Loucy (cell line): Measurements from ENCODE around the gene ARHGAP32.
"Not testable (repeated sequence)": the region's sequence is repeated elsewhere in the genome, so short reads cannot be mapped to it uniquely, and the experiment has no call there.

Experiments used
- H2AFZ ChIP-seq: fragments of 200-600 bp; sonication (generic); 2 replicates; pipeline ENCODE4 v1.6.0; 2016; ENCODE audit warnings: antibody characterized with exemption, mild to moderate bottlenecking, low read length, moderate library complexity
- H3F3A ChIP-seq: fragments of 200-600 bp; 2 replicates; pipeline ENCODE4 v1.6.0; 2016; ENCODE audit warnings: antibody characterized with exemption, low read depth, mild to moderate bottlenecking
- H3K27me3 ChIP-seq: fragments of 200-600 bp; sonication (generic); 2 replicates; pipeline ENCODE4 v1.6.1; 2014; ENCODE audit warnings: low read length, mild to moderate bottlenecking; ENCODE audit not compliant: insufficient read depth, poor library complexity, severe bottlenecking
- H3K36me3 ChIP-seq: fragments of 200-600 bp; sonication (generic); 2 replicates; pipeline ENCODE4 v1.6.1; 2016; ENCODE audit warnings: low read length; ENCODE audit not compliant: insufficient read depth
- H3K4me1 ChIP-seq: fragments of 200-600 bp; sonication (generic); 2 replicates; pipeline ENCODE4 v1.5.1; 2014; ENCODE audit warnings: low read length, mild to moderate bottlenecking; ENCODE audit not compliant: insufficient read depth, poor library complexity, severe bottlenecking
- H3K4me2 ChIP-seq: fragments of 200-600 bp; sonication (generic); 2 replicates; pipeline ENCODE4 v1.6.0; 2014; ENCODE audit warnings: antibody characterized with exemption, low read length, low read depth, mild to moderate bottlenecking; ENCODE audit not compliant: poor library complexity, severe bottlenecking
- H3K4me3 ChIP-seq: fragments of 200-600 bp; sonication (generic); 2 replicates; pipeline ENCODE4 v1.5.1; 2014; ENCODE audit warnings: low read length, mild to moderate bottlenecking, mixed read lengths; ENCODE audit not compliant: poor library complexity, severe bottlenecking
- H3K79me2 ChIP-seq: fragments of 200-600 bp; sonication (generic); 2 replicates; pipeline ENCODE4 v1.6.1; 2014; ENCODE audit warnings: low read length; ENCODE audit not compliant: insufficient read depth
- H3K9ac ChIP-seq: fragments of 200-600 bp; sonication (generic); 2 replicates; pipeline ENCODE4 v1.6.0; 2014; ENCODE audit warnings: mild to moderate bottlenecking, low read depth, low read length, moderate library complexity; ENCODE audit not compliant: poor library complexity, severe bottlenecking
- H3K9me2 ChIP-seq: fragments of 200-600 bp; sonication (generic); replicated peaks from 2 replicates; pipeline ENCODE4 v1.6.1; 2016; ENCODE audit warnings: low read depth, low read length, mixed read lengths
- H3K9me3 ChIP-seq: fragments of 200-600 bp; sonication (generic); 2 replicates; pipeline ENCODE4 v1.6.1; 2014; ENCODE audit warnings: mild to moderate bottlenecking, antibody characterized with exemption, low read length, low read depth; ENCODE audit not compliant: insufficient read depth
- H4K20me1 ChIP-seq: fragments of 200-600 bp; sonication (generic); 2 replicates; pipeline ENCODE4 v1.6.0; 2014; ENCODE audit warnings: antibody characterized with exemption, low read length, mild to moderate bottlenecking; ENCODE audit not compliant: insufficient read depth, poor library complexity, severe bottlenecking
- CTCF ChIP-seq: fragments of 200-600 bp; sonication (generic); conservative IDR thresholded peaks from 2 replicates; pipeline ENCODE4 v1.5.1; 2014; ENCODE audit warnings: mild to moderate bottlenecking, antibody characterized with exemption, low read length
- EZH2phosphoT487 ChIP-seq: fragments of 200-600 bp; IDR thresholded peaks from 2 replicates; pipeline ENCODE4 v1.6.1; 2018; ENCODE audit warnings: antibody characterized with exemption, mild to moderate bottlenecking, moderate library complexity, borderline replicate concordance

ARHGAP32 gene

GRCh38 chr11:128921793-128922192 is 270.3 kb downstream of the ARHGAP32 start:
- no peak overlapping the region for H3K4me2 ChIP-seq
- no peaks in the 10 kb centered on the region for H3K9me2 ChIP-seq
- TF ChIP-seq EZH2phosphoT487, result no peak
- TF ChIP-seq CTCF, result no peak

GRCh38 chr11:128920666-128921065 is 271.5 kb downstream of the ARHGAP32 start:
- Histone ChIP-seq H3K4me3 (no peak overlapping the region), H3K27me3 (no peaks in the 10 kb centered on the region), H3K36me3 (no peaks in the 10 kb centered on the region), H3K9me3 (no peaks in the 10 kb centered on the region), H3K4me2 (no peak overlapping the region), H3K79me2 (no peaks in the 10 kb centered on the region), H3F3A (no peaks in the 10 kb centered on the region), H4K20me1 (no peaks in the 10 kb centered on the region), H3K4me1 (peaks cover 5% of the 10 kb centered on the region), H2AFZ (no peak overlapping the region), H3K9me2 (no peaks in the 10 kb centered on the region), H3K9ac (no peak overlapping the region)
- TF ChIP-seq CTCF (no peak), EZH2phosphoT487 (no peak)

More at GRCh38 chr11:128921793-128922192, 270.3 kb downstream of the ARHGAP32 start:
- H3K27me3 ChIP-seq, result no peaks in the 10 kb centered on the region
- no peak overlapping the region for H3K4me3 ChIP-seq
- H4K20me1 ChIP-seq, result no peaks in the 10 kb centered on the region
- H2AFZ ChIP-seq, result no peak overlapping the region
- H3K9ac ChIP-seq, result no peak overlapping the region
- H3K36me3 ChIP-seq, result no peaks in the 10 kb centered on the region
- H3K4me1 ChIP-seq, result peaks cover 5% of the 10 kb centered on the region
- H3F3A ChIP-seq, result no peaks in the 10 kb centered on the region
- no peaks in the 10 kb centered on the region for H3K79me2 ChIP-seq
- no peaks in the 10 kb centered on the region for H3K9me3 ChIP-seq

GRCh38 chr11:128919635-128920034 is 272.5 kb downstream of the ARHGAP32 start:
- not testable (repeated sequence) for H3K4me1 ChIP-seq

GRCh38 chr11:128919216-128919615 is 272.9 kb downstream of the ARHGAP32 start:
- H3K9me3 ChIP-seq, result no peaks in the 10 kb centered on the region
- peaks cover 5% of the 10 kb centered on the region for H3K4me1 ChIP-seq
- H4K20me1 ChIP-seq, result no peaks in the 10 kb centered on the region
- TF ChIP-seq CTCF, result no peak
- no peak for TF ChIP-seq EZH2phosphoT487
- H2AFZ ChIP-seq, result no peak overlapping the region
- H3K9ac ChIP-seq, result no peak overlapping the region
- H3K79me2 ChIP-seq, result no peaks in the 10 kb centered on the region
- no peaks in the 10 kb centered on the region for H3K36me3 ChIP-seq
- no peaks in the 10 kb centered on the region for H3K27me3 ChIP-seq
- no peak overlapping the region for H3K4me3 ChIP-seq
- H3K4me2 ChIP-seq, result no peak overlapping the region
- H3F3A ChIP-seq, result no peaks in the 10 kb centered on the region
- no peaks in the 10 kb centered on the region for H3K9me2 ChIP-seq

More at GRCh38 chr11:128919635-128920034, 272.5 kb downstream of the ARHGAP32 start:
- H3K36me3 ChIP-seq, H3K27me3 ChIP-seq, H2AFZ ChIP-seq, H4K20me1 ChIP-seq, H3K9me2 ChIP-seq, H3K4me3 ChIP-seq, H3F3A ChIP-seq, H3K79me2 ChIP-seq, H3K9me3 ChIP-seq, H3K4me2 ChIP-seq, H3K9ac ChIP-seq: not testable (repeated sequence)
